ENCODE results near the gene PDCD4. TPM values are rescaled to one million over a fixed set of nuclear protein-coding genes. Genes with fewer than 3 reads are reported as not detected.
"Not testable (repeated sequence)": the region's sequence is repeated elsewhere in the genome, so short reads cannot be mapped to it uniquely, and the experiment has no call there.

PDCD4 gene
- polyA plus RNA-seq, 1 donor: 168 TPM

- no peak for DNase-seq
These were observed 9.6 kb upstream of the PDCD4 start for GRCh38 chr10:110861930-110862649.

DNA sequence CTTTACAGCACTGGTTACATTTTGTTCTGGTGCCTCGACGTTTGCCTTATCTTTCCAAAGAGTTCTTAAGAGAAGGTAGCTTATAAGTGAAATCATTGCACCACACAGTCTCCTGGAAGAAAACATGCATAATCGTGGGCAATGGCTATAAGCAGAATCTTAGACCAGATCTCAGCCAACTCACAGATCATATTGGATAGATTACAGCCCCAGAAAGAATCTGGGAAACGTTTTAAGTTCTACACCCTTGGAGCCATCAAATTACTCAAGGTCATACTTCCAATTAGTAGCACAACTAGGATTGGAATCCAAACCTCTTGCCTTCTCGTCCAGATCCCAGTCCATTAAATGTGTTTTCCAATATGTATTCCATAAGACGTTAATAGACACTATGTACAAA is 8.8 kb upstream of the PDCD4 start:
- DNase-seq: no peak

- DNase-seq: no peak
These were observed 8.4 kb upstream of the PDCD4 start for GRCh38 chr10:110863361-110863760.

DNA sequence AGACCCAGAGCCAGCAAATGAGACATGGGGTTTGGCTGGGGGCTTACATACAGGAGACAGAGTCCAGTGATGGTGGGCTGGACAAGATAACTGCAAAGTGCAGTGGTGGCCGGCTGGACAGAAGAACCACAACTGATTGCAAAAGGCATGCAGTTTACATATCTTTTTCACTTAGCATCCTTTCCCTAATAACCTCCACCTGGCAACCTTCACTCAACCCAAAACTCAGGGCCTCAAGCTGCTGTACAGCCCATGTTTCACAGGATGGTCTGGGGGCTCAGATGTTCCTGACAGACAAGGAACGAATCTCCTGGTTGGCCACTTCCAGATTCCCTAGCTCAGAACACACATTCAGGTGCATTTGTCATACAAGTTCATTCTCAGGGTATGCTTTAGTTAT is 7.8 kb upstream of the PDCD4 start:
- no peak for DNase-seq

DNA sequence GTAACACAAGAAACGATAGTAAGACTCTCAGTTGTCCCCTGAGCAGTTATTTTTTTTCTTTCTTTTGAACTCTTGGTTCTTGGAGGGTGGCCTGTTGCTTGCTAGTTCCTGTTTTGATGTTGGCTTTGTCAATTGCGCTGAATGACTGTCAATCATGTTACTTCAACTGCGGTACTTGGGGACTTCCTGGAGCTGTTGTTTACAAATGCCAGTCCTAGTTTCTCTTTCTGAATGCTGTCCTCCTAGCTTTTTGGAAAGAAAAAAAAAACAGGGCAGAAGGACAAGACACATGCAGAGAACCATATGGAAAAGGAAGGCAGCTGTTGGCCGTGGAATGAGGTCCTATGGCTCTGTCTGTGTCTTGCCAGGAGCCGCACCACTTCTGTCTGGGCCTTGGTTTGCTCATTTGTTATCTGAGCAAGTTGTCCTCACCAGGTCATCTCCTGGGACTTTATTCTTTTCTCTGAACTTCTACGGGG is 7.0 kb upstream of the PDCD4 start:
- no peak for DNase-seq

GRCh38 chr10:110865186-110865808 is 6.4 kb upstream of the PDCD4 start:
- no peak for DNase-seq

GRCh38 chr10:110865809-110866482 is 5.8 kb upstream of the PDCD4 start:
- DNase-seq: no peak

DNA sequence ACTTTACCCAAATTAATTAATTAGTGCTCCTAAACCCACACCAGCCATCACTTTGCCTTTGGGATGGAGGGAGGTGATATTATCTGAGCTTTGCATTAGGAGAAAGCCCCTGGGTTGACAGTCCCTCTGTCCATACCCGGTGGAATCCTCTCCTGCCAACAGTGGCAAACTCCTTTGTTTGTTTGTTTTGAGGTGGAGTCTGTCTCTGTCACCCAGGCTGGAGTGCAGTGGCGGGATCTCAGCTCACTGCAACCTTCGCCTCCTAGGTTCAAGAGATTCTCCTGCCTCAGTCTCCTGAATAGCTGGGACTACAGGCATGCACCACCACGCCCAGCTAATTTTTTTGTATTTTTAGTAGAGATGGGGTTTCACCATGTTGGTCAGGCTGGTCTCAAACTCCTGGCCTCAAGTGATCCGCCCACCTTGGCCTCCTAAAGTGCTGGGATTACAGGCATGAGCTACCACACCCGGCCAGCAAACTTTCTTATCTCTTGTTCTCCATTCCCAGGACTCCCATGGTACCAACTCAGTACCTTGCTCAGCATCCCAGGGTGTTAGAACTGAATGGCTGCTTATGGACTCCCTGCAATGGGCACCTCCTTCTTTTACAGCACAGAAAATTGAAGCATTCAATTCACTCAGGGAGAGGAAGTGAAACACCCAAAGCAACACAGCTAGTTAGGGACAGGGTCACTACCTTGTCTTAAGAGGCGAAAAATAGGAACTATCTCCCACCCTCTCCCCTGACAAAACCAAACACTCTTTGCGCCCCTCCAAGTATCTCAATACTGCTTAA is 4.5 kb upstream of the PDCD4 start:
- not testable (repeated sequence) for DNase-seq

DNA sequence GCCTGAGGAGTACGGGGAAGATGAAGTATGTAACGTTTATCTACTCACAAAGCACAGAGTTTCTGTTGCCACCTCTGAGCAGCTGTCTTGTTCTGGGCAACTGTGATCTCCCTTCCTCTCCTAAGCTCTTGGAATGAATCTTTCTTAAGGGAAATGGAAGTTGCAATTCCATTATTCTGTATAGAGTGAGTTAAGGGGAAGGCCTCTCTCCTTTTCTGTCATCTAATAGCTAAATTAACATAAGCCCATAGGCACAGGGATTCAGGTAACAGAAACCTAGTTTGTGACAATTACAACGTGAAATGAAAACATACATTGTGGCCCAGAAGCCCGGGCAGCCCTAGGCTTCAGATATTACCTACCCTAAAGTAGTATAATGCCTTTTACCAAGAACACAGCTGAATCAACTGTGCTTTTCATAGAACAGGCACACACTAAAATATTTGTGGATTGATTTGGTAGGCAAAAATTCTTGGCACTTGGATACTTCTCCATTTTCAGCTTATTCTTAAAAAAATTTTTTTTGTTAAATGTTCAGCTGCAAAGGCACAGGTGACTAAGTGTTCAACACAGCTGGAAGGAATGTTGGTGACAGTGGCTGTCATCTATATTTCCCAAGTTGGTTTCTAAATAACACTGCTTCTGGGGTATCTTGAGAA is 3.8 kb upstream of the PDCD4 start:
- DNase-seq: no peak

GRCh38 chr10:110868981-110869380 is 2.7 kb upstream of the PDCD4 start:
- DNase-seq: no peak

DNA sequence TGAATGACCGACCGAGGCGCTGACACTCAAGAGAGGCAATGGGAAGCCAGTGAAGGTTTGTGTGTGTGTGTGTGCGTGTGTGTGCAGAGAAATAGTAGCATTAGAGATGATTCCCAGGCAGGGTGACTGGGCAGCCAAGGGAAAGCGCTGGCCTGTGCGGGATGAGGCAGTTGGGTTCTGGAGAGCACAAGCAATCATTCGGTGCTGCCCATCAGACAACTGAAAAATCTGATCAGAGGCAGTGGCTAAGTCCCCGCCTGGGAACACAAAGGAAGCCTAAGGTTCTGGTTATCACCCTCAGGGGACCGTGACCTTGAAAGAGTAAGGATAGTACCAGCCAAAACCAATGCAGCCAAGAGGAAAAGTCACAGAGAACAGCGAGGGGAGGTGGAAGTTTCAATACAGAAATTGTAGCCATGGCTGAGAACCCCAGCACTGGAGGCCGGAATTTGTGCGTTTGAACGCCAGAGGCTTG is 868 bp upstream of the PDCD4 start:
- DNase-seq: no peak

DNA sequence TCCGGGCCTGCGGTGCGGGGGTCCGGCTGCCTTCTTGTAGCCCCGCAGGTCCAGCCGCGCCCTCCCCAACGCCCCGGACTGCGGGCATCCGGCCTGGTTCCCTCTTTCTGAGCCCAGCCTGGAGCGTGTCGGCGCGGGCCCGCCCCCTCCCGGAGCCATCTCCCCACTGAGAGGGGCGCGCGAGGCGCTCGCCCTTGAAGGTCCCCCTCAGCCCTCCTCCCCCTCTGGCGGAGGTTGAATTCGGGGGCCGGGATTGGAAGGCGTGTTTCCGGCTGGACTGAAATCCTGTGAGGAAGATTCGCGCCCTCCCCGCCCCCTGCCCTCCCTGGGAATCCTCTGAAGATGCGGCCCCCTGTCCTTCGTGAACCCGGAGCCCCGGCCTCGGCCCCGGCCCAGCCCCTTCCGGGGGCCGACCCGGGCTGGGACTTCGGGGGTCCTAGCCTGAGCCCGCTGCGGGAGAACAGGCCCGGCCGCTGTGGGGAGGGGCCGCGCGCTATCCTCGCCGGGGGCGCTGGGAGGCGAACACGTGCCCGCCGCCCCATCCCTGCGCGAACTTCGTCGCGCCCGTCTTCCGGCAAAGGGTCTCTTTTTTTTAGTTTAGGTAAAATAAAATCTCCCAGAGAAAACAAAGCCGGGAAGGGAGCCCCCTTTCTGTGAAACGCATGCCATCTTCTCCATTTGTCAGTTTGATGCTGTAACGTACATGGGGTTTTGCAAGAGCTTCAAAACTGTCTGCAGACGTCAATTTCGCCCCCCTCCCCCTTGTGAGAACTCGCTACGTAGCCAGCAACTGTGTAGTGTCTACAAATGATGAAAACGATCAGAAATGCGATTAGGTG is 636 bp downstream of the PDCD4 start:
- DNase-seq: peak; percentile 86

- DNase-seq: no peak
These were observed 1.5 kb downstream of the PDCD4 start for GRCh38 chr10:110872984-110873923.

DNA sequence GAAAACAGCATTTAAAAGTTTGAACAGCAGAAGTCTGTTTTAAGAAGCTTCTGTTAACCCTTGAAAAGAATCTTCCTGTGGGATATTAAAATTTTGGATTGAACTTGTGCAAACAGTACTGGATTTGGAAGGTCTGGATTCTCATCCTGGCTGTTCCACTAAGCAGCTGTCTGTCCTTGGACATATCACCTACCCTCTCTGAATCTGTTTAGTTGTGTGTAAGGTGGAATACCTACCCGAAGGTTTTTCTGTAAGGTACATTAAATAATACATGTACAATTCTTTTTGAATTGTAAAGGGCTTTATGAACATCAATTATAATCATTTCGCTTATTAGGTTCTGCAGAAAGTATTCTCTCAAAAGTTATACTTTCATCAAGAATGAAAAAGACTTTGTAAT is 2.2 kb downstream of the PDCD4 start:
- DNase-seq: no peak

DNA sequence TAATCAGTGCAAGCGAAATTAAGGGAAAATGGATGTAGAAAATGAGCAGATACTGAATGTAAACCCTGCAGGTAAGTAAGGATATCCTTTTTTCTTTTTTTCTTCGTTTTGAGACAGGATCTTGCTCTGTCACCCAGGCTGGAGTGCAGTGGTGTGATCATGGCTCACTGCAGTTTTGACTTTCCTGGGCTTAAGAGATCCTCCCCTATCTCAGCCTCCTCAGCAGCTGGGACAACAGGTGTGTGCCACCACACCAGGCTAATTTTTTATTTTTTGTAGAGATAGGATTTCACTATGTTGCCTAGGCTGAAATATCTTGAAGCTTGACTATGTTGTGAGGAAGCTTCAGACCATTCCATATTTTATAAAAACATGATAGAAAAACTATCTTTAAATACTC is 4.3 kb downstream of the PDCD4 start:
- DNase-seq: no peak

- DNase-seq: no peak
These were observed 5.1 kb downstream of the PDCD4 start for GRCh38 chr10:110876788-110877187.

GRCh38 chr10:110880012-110880411 is 8.3 kb downstream of the PDCD4 start:
- no peak for DNase-seq

DNA sequence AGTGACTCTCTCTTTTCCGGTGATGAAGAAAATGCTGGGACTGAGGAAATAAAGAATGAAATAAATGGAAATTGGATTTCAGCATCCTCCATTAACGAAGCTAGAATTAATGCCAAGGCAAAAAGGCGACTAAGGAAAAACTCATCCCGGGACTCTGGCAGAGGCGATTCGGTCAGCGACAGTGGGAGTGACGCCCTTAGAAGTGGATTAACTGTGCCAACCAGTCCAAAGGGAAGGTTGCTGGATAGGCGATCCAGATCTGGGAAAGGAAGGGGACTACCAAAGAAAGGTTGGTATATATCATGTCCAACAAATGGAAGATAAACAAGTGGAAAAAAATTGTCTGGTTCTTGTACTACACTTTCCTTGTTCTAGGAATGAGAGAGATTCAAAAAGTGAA is 9.5 kb downstream of the PDCD4 start:
- DNase-seq: no peak

DNA sequence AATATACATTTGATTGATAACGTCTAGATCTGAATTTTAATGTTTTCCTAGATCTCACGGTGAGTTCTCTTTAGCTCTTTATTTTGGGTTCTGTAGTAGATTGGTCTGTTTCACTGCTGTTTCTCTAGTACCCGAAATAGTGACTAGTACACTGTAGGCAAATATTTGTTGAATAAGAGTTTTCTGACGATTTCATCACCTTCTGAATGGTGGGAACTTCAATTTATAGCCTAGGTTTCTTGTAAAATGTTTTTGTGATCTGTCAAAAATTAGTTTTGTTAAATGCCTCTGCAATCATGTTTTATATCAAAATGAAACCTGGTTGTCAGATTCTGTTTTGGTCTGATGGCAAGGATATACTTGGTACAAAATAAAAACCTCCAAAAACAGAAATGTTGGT is 10.2 kb downstream of the PDCD4 start:
- DNase-seq: no peak

DNA sequence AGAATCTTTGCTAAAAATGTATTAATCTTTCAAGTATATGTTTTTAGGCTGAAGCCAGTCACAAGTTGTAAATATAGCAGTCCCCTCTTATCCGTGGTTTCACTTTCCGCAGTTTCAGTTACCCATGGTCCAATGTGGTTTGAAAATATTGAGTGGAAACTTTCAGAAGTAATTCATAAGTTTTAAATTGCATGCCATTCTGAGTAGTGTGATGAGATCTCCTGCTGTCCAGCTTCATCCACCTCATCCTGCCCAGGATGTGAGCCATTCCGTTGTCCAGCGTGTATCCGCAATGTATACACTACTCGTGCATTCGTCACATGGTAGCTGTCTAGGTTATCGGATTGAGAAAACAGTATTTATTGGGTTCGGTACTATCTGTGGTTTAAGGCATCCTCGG is 12.2 kb downstream of the PDCD4 start:
- no peak for DNase-seq
